HG03521 (cell line): Measurements from ENCODE around the gene TRABD.
"Not testable (repeated sequence)": the region's sequence is repeated elsewhere in the genome, so short reads cannot be mapped to it uniquely, and the experiment has no call there.

Experiments used
- ATAC-seq: cut with Tn5 transposase; IDR thresholded peaks from one replicate; pipeline ENCODE4 v1.9.1; 2021; ENCODE audit warnings: mild to moderate bottlenecking, moderate library complexity; ENCODE audit not compliant: unreplicated experiment

TRABD gene, protein sequence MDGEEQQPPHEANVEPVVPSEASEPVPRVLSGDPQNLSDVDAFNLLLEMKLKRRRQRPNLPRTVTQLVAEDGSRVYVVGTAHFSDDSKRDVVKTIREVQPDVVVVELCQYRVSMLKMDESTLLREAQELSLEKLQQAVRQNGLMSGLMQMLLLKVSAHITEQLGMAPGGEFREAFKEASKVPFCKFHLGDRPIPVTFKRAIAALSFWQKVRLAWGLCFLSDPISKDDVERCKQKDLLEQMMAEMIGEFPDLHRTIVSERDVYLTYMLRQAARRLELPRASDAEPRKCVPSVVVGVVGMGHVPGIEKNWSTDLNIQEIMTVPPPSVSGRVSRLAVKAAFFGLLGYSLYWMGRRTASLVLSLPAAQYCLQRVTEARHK

DNA sequence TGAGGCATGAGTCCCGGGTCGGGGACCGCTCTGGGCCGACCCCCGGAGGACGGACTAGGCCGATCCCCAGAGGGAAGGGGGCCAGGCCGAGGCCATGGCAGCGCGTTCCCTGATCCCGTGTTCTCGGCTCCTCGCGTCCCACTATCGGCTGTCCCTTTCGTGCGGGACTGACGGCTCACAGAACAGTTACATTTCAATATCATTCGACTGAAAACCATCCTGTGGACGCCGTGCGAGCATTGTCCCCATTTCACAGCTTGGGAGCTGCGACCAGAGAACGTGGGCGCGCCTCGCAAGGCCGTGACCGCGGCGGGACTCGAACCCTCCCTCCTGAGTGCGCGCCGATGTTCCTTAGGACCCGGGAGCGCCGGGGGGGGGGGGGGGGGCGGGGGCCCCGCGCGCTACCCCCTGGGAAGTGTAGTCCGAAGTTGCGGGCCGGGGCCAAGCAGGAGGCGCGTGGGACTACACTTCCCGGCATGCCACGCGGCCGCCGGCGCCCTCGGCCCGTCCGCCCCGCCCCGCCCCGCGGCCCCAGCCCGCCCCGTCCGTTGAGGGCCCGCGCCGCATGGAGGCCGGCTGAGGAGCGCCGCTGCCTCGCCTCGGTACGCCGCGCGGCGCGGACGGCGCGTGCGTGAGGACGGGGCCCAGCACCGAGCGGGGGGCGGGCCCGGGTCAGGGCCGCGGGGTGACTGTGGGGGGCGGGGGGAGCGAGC lies at the start of gene TRABD:
TSS of gene TRABD (plus strand) at position 539 of the 713 bp plus-strand sequence. CDS start 7,148 bp downstream, outside the sequence.
- peak; percentile 53 for ATAC-seq

- no peak for ATAC-seq
These were observed 49.1 kb upstream of the TRABD start for GRCh38 chr22:50136581-50137015.

GRCh38 chr22:50137277-50137676 lies 48.4 kb upstream of the TRABD start:
- not testable (repeated sequence) for ATAC-seq

- no peak for ATAC-seq
These were observed 47.7 kb upstream of the TRABD start for GRCh38 chr22:50138041-50138440.

DNA sequence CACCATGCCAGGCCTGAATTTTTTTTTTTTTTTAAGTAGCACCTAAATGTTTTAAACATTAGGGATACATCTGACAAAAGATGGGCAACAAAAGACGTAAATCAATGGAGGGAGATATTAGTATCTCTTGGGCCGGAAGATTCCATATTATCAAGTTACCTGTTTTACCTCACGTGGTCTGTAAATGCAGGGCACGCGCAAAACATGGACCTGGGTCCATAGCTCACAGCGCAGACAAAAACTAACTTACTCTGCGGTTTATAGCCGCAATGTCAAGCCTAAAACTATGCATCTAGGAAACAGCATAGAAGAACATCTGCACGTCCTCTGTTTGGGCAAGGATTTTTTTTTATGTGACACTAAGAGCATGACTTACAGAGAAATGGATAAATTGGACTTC lies 46.7 kb upstream of the TRABD start:
- no peak for ATAC-seq

- ATAC-seq = no peak
These were observed 45.8 kb upstream of the TRABD start for GRCh38 chr22:50139843-50140415.

GRCh38 chr22:50140615-50141014 lies 45.1 kb upstream of the TRABD start:
- ATAC-seq = no peak

DNA sequence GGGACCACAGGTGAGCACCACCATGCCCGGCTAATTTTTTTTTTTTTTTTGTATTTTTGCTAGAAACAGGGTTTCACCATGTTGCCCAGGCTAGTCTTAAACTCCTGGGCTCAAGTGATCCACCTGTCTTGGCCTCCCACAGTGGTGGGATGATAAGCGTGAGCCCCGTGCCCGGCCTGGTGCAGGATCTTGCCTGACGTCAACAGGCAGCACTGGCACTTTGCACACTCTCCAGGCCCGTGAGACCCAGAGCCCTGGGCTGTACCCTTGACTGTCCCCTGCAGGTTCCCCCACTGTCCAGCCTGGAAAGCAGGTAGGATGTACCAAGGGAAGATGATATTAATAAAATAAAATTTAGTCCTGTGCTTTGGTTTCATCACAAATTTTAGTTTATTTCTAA lies 44.3 kb upstream of the TRABD start:
- no peak for ATAC-seq

GRCh38 chr22:50141891-50142363 lies 43.8 kb upstream of the TRABD start:
- no peak for ATAC-seq

DNA sequence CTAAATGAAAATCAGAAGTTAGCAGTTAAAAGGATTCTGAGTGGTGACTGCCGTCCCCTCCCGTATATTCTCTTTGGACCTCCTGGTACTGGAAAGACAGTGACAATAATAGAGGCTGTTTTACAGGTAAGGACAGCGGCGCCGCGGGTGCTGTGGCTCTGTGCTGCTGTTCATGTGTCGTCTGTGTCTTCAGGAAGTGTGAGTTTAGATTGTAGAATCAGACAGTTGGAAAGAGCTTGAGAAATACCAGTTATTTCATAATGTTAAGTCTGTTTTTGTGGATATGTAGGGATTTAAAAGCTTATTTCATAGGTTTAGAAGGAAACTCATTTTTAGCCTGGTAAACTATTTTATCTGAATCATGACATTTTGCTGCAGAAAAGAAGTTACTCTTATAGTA lies 42.6 kb upstream of the TRABD start:
- no peak for ATAC-seq

DNA sequence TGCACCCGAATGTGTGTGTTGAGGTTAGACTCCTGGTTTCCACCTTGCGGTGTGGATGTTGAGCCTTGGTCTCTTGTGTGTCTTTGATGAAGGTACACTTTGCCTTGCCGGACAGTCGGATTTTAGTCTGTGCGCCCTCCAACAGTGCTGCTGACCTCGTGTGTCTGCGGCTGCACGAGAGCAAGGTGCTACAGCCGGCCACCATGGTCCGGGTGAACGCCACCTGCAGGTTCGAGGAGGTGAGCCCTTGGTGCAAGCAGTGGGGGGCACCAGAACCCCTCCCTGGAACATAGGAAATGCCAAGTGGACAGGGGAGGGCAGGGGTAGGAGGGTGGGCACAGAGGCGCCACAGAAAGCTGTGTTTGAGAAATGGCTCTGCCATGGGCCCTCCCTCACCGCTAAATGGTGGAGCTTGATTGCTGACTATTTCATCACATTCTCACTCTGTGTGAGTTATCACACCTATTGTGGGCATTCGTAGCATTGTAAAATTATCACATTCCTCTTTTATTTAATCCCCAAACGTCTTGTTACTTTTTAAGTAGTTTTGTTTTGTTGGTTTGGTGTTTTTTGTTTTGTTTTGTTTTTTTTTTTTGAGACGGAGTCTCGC lies 41.6 kb upstream of the TRABD start:
- ATAC-seq = no peak

GRCh38 chr22:50145721-50146438 lies 39.8 kb upstream of the TRABD start:
- ATAC-seq = no peak

- ATAC-seq = no peak
These were observed 39.1 kb upstream of the TRABD start for GRCh38 chr22:50146439-50147238.

- ATAC-seq = not testable (repeated sequence)
These were observed 38.2 kb upstream of the TRABD start for GRCh38 chr22:50147258-50148165.

- no peak for ATAC-seq
These were observed 37.6 kb upstream of the TRABD start for GRCh38 chr22:50148166-50148500.

DNA sequence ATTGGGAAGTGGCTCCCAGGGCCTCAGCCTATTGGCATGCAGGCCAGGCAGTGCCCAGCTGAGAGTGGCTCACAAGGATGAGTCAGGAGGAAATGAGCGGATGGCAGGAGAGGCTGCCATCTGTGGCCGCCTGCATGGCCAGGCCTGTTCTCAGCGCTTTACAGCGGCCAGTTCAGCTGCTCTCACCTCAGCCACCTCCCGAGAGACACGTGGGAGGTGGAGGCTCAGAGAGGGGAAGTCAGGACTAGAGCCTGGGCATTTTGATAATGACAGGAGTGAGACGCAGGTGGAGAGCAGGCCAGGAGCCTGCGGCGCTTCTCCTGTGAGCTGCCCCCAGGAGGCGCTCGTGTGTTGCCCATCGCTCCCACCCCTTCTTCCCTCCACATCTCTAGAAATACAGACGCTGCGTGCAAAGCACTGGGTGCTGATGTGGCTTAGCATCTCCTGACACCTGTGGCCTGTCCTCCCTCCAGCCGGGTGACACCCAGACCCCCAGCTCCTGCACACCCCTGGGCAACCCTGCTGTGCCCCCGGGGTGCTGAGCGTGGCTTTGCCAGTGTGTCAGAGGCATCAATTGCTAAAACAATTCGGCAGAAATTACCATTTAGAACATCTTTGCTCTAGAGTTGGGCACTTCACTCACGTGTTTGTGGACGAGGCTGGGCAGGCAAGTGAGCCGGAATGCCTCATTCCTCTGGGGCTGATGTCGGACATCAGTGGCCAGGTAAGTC lies 36.6 kb upstream of the TRABD start:
- ATAC-seq = no peak

DNA sequence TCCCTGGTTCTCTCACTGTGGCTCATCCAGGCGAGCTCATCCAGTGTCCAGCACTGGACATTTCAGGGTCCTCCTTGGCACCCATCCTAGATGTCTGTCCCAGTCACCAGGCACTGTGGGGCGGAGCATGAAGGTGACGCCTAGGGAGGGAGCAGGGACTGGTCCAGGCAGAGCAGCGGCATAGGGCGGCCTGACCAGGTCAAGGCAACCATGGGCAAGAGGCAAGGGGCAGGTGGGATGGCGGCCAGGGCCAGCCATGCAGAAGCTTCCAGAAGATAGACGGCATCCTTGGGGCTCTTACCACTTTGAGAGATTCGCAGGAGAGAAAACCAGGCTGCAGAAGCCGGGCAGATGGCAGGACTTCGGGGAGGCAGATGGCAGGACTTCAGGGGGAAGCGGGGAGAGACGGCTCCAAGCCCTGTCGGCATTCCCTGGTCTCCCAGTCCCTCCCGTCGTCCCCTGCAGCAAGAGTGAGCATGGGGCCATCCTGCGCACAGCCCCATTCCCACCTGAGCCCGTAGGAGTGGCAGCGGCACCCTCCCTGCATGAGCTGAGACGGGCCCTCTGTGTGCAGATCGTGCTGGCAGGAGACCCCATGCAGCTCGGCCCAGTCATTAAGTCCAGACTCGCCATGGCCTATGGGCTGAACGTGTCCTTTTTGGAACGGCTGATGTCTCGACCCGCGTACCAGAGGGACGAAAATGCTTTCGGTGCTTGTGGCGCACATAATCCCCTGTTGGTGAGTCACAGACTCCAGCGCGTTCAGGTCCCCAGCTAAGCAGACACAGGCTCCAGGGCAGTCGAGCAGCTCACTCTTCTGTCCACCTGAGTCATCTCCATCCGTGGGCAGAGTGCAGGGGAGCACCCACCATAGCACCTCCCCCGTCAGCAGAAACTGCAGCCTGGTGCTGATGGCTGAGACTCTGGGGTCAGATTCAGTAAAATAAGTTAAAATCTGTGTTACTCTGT lies 35.3 kb upstream of the TRABD start:
- ATAC-seq = no peak
